ENCODE results near the gene FRY.

FRY gene

DNA sequence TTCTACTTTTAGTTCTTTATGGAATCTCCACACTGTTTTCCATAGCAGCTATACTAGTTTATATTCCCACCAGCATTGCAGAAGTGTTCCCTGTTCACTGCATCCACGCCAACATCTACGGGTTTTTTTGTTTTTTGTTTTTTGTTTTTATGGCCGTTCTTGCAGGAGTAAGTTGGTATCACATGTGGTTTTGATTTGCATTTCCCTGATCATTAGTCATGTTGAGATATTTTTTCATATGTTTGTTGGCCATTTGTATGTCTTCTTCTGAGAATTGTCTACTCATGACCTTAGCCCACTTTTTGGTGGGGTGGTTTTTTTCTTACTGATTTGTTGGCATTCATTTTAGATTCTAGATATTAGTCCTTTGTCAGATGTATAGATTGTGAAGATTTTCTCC lies 89.7 kb downstream of the FRY start:
- TF ChIP-seq CTCF (IDR thresholded peaks at IDR 0.05; ENCODE audit: insufficient read depth, low read depth, low read length, missing control alignments), result no peak
- no peak overlapping the region for H3K4me3 ChIP-seq (ENCODE audit: low read depth, low read length)
- DNase-seq (ENCODE audit: low read depth), result no peak

DNA sequence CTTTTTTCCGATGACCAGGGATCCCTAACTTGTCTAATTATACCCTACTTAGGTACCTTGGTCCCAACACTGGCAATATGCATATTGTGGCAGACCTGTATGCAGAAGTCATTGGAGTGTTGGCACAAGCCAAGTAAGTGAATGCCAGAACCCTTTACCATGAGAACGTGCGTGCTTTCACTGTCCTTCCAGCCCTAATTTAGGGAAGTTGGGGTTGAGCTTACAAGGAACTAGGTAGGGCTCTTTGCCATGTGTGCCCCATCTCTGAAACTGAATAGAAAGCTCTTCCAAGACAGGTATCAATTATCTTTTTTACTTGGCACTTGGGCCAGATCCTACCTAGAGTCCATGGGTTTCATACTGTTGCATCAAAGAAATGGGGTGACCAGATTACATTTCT lies 93.2 kb downstream of the FRY start:
- H3K4me3 ChIP-seq (ENCODE audit: low read depth, low read length), result no peak overlapping the region
- DNase-seq (ENCODE audit: low read depth), result no peak
- TF ChIP-seq CTCF (IDR thresholded peaks at IDR 0.05; ENCODE audit: insufficient read depth, low read depth, low read length, missing control alignments), result no peak

DNA sequence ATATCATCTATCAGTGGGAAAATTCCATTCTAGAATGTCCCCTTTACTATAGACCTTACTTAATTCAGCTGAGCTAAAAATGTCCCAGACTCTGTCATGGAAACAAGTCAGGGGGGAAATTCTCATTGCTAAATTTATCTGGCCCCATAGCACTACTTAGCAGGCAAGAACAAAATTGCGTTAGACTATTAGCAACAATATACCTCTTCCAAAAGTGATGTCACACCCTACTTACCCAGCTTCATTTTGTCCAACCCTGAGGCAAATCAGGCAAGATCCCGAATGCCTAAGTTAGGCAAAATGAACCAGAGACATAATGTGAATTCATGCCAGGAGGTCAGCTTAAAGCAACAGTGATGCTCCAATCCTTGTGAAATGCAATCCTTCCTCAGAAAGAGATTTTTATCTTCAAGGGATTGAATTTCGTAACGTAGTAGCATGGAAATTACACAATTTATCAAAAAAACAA lies 93.7 kb downstream of the FRY start:
- no peak for DNase-seq (ENCODE audit: low read depth)
- TF ChIP-seq CTCF (IDR thresholded peaks at IDR 0.05; ENCODE audit: insufficient read depth, low read depth, low read length, missing control alignments), result no peak
- H3K4me3 ChIP-seq (ENCODE audit: low read depth, low read length), result no peak overlapping the region

DNA sequence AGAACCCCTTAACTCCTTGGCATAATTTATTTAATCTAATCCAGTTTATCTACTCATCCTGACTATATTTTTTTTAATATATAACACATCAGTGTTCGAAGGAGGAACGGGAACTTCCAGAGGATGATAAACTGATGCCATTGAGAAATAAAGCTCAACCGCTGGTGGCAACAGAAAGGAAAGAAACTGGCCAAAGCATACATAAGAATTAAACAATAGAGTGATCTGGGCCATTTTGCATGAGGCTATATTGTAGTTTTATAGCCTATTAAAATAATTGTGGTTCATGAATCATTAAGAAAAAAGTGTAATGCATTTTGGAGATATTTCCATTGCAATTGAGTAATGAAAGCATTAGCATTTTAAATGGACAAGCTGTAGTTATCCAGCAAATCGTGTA lies 94.2 kb downstream of the FRY start:
- no peak overlapping the region for H3K4me3 ChIP-seq (ENCODE audit: low read depth, low read length)
- no peak for DNase-seq (ENCODE audit: low read depth)
- TF ChIP-seq CTCF (IDR thresholded peaks at IDR 0.05; ENCODE audit: insufficient read depth, low read depth, low read length, missing control alignments), result no peak

DNA sequence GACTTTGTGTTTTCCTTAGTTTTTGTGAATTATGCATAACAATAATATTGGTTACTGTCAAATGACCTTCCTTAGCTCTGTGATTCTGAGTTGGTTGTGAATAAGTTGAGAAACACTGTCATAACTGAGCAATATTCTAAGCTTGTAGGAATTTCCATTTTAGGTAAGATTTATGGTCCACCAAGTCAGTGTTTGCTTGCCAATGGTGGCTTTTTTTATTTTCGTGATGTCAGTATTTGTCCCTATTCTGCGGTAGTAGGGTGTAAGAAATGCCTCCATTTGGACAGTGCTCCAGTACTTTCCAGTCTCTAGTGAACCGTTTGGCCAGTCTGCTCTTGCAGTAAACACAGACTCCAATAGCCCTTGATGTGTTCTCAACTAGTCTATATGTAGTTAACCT lies 94.7 kb downstream of the FRY start:
- H3K4me3 ChIP-seq (ENCODE audit: low read depth, low read length), result no peak overlapping the region
- TF ChIP-seq CTCF (IDR thresholded peaks at IDR 0.05; ENCODE audit: insufficient read depth, low read depth, low read length, missing control alignments), result no peak
- DNase-seq (ENCODE audit: low read depth), result no peak

DNA sequence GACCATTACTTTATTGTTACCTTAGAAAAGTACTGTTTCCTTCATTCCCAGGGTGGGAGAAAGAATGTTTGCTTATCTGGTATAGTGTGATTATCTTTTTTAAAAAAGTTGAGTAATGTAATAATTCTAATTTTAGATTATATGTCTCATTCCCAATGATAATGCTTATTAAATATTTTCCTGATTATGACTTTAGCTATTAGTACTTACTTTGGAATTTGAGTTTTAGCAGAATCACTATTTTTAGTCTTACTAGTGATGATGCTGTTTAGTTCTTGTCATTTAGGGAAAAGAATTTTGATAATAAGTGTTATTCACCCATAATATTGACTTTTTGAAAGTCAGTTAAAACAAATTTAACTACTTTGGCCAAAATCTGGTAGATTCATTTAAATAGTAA lies 95.2 kb downstream of the FRY start:
- DNase-seq (ENCODE audit: low read depth), result no peak
- no peak for TF ChIP-seq CTCF (IDR thresholded peaks at IDR 0.05; ENCODE audit: insufficient read depth, low read depth, low read length, missing control alignments)
- H3K4me3 ChIP-seq (ENCODE audit: low read depth, low read length), result no peak overlapping the region

DNA sequence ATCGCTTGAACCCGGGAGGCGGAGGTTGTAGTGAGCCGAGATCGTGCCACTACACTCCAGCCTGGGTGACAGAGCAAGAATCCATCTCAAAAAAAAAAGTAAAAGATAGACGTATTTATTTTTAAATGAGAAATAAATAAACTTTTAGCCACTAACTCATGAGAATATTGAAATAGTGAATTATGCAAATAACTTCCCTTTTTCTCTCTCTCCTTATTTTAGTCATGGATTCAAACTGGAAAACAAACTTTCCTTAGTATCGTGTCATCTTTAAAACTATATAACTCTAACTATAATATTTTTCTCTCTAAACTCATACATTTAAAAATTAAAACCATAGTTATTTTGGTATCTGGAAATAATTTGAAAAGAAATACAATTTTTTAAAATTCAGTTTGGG lies 96.1 kb downstream of the FRY start:
- no peak for TF ChIP-seq CTCF (IDR thresholded peaks at IDR 0.05; ENCODE audit: insufficient read depth, low read depth, low read length, missing control alignments)
- no peak overlapping the region for H3K4me3 ChIP-seq (ENCODE audit: low read depth, low read length)
- DNase-seq (ENCODE audit: low read depth), result no peak
